Esophagus squamous epithelium (tissue), 4 donors: Measurements from ENCODE around the gene ACTR10.

Experiments used
- POLR2A ChIP-seq, 4 donors: fragments of 450-650 bp; IDR thresholded peaks; one replicate each; pipeline ENCODE4 v1.6.1; 2017; ENCODE audit warnings: antibody characterized with exemption in 4 of 4, mild to moderate bottlenecking in 4 of 4, moderate library complexity in 3 of 4
- TF ChIP-seq, protein P1 (sequence below), 6 experiments: fragments of 450-650 bp in 4 of 6; fragments of 200-600 bp in 2 of 6; sonication (generic) in 2 of 6; IDR thresholded peaks; one replicate each; pipeline ENCODE4 v1.5.1; 2016 to 2019; ENCODE audit warnings: antibody characterized with exemption in 6 of 6, mild to moderate bottlenecking in 4 of 6, moderate library complexity in 4 of 6

DNA sequence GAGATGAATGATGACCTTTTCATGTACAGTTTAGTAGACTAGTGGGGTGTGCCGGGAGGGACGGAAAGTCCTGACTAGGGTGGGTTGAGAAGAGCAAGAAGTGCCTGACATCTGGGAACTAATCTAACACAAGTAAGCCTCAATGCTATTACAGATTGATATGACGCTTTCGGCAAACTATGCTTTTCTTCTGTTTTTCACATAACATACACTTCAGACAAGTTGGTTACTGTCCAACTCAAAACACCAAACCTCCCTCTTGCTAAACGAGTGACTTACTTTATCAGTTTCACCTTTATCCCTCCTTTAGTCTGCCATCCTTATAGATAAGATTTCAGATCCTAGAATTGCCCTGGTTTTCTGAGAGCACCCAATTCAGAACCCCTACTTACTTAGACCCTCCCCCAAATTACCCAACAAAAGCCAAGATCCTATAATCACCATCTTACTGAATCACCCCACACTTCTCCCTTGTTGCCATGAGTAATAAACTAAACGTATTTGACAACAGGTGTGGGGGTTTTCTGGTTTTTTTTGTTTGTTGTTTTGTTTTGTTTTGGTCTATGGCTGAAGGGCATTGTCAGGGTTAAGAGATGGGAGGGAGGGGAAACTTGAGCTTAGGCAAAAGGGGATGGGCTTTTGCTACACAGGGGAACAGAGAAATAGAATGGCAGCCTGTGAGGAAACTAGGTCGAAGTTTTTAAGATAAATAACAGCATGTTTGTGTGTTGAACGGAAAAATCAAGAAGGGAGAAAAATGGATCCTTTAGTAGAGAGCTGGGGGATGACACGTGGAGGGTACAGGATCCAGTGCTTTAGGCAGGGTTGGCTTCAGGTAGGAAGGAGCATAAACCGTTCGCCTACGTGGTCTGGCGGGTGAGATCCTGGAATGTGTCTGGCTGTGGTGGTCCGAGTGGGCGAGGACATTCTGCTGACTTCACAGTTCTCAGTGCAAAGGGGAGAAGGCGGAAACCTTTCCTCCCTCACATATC is 38.6 kb downstream of the ACTR10 start:
- TF ChIP-seq, protein P1, sequence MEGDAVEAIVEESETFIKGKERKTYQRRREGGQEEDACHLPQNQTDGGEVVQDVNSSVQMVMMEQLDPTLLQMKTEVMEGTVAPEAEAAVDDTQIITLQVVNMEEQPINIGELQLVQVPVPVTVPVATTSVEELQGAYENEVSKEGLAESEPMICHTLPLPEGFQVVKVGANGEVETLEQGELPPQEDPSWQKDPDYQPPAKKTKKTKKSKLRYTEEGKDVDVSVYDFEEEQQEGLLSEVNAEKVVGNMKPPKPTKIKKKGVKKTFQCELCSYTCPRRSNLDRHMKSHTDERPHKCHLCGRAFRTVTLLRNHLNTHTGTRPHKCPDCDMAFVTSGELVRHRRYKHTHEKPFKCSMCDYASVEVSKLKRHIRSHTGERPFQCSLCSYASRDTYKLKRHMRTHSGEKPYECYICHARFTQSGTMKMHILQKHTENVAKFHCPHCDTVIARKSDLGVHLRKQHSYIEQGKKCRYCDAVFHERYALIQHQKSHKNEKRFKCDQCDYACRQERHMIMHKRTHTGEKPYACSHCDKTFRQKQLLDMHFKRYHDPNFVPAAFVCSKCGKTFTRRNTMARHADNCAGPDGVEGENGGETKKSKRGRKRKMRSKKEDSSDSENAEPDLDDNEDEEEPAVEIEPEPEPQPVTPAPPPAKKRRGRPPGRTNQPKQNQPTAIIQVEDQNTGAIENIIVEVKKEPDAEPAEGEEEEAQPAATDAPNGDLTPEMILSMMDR (IDR thresholded peaks at IDR 0.05) = no peak
- no peak for TF ChIP-seq POLR2A (IDR thresholded peaks at IDR 0.05)
